Fibroblast of mammary gland (primary cell): ENCODE results near the gene RNF208.

Experiments used
- DNase-seq: peaks from one replicate; pipeline ENCODE4 v3.0.0-alpha.2; 2010; ENCODE audit warnings: low read depth
- H3K4me3 ChIP-seq: 2 replicates; pipeline ENCODE4 v1.5.1; 2011; ENCODE audit warnings: low read depth, mild to moderate bottlenecking, low read length, moderate library complexity; ENCODE audit not compliant: control insufficient read depth
- TF ChIP-seq, protein P1 (sequence below): conservative IDR thresholded peaks from 2 replicates; pipeline ENCODE4 v1.5.1; 2011; ENCODE audit warnings: low read depth, low read length, inconsistent platforms; ENCODE audit not compliant: control insufficient read depth, insufficient read depth

Gene RNF208

DNA sequence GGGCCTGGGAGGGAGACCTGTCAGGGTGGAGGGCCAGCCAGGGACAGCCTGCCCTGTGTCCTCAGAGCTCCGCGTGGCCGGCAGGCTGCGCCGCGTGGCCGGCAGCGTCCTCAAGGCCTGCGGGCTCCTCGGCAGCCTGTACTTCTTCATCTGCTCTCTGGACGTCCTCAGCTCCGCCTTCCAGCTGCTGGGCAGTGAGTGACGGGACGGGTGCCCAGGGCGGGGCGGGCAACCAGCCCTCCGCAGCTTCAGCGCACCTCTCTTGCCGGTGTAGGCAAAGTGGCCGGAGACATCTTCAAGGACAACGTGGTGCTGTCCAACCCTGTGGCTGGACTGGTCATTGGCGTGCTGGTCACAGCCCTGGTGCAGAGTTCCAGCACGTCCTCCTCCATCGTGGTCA lies 10.5 kb upstream of the RNF208 start:
- DNase-seq = no peak
- TF ChIP-seq, protein P1, sequence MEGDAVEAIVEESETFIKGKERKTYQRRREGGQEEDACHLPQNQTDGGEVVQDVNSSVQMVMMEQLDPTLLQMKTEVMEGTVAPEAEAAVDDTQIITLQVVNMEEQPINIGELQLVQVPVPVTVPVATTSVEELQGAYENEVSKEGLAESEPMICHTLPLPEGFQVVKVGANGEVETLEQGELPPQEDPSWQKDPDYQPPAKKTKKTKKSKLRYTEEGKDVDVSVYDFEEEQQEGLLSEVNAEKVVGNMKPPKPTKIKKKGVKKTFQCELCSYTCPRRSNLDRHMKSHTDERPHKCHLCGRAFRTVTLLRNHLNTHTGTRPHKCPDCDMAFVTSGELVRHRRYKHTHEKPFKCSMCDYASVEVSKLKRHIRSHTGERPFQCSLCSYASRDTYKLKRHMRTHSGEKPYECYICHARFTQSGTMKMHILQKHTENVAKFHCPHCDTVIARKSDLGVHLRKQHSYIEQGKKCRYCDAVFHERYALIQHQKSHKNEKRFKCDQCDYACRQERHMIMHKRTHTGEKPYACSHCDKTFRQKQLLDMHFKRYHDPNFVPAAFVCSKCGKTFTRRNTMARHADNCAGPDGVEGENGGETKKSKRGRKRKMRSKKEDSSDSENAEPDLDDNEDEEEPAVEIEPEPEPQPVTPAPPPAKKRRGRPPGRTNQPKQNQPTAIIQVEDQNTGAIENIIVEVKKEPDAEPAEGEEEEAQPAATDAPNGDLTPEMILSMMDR = no peak
- H3K4me3 ChIP-seq = no peak overlapping the region

DNA sequence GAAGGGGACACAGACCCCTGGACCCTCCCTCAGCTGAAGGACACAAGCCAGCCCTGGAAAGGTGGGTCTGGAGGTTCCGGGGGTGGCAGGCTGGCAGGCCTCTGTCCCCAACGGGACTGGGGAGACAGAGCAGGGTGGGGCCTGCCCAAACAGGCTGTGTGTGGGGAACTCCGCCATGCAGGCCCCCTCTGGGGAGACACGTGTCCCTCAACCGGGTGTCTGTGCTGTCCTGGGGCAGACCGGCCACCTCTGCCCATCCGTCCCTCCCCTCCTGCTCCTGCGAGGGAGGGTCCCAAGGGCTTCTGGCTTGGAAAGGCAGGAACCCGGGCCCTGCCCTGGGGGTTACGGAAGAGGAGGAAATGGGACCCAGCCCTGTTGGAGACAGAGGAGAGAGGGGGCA lies 10.1 kb upstream of the RNF208 start:
- no peak overlapping the region for H3K4me3 ChIP-seq
- TF ChIP-seq, protein P1 = no peak
- DNase-seq = no peak

DNA sequence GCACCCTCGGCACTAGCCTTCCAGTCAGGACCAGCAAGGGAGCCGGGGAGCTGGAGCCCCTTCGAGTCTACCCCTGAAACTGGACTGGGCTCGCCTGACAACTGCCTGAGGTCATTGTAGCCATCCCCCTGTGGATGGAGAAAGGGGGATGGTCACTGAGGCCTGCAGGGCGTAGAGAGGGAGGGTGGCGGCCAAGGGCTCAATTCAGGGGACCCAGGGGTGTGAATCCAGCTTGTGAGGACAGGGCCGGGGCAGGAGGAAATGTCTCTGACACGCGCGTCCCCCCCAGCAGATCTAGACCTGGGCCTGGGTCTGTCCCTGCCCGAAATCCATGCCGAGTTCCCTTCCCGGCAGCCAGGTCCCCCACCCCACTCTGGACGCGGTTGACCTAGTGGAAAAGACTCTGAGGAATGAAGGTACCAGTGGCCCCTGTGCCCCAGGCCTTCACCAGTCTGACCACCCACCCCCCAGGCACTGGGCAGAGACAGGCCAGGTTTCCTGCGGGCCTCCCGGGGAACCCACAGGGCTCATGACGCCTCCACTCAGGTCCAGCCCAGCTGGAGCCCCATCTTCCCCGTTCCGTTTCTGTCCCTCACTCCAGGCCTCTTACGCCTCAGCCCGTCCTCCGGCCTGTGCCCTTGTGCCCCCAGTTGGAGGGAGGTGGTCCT lies 9.5 kb upstream of the RNF208 start:
- no peak overlapping the region for H3K4me3 ChIP-seq
- DNase-seq = no peak
- TF ChIP-seq, protein P1 = no peak

DNA sequence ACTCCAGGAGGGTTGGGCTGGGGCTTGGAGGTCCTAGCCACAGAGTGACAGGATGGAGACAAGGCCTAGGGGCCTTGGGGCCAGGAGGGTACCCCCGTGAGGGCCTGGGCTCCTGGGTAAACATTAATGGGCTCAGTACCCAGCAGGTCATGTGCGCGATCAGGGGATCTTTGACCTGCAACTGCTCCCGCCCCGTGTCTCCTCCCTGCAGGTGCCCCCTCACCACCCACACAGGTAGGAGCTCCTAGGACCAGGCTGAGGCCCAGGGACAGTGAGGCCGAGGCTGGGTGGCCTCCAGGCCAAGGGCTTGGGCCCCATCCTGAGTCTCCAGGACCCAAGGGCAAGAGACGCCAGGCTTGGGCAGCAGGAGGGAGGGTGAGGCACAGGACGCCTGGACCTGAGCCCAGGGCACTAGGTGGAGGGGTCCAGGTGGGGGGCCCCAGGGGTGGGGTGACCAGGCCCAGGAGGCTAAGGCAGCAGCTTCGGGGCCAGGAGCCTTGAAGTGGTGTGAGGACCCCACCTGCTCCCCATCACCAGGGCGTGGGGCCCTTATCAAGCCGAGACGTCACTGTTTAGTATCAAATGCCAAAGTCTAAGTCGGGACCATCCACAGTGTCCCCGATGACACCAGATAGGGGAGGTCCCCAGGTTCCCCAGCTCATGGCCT lies 8.8 kb upstream of the RNF208 start, which contains the start of gene SLC34A3:
Gene SLC34A3, plus strand, starts transcription at position 197 of the 667 bp plus-strand sequence. CDS start 802 bp downstream, outside the sequence.
- TF ChIP-seq, protein P1 = no peak
- DNase-seq = no peak
- H3K4me3 ChIP-seq = no peak within 1 kb of the TSS

DNA sequence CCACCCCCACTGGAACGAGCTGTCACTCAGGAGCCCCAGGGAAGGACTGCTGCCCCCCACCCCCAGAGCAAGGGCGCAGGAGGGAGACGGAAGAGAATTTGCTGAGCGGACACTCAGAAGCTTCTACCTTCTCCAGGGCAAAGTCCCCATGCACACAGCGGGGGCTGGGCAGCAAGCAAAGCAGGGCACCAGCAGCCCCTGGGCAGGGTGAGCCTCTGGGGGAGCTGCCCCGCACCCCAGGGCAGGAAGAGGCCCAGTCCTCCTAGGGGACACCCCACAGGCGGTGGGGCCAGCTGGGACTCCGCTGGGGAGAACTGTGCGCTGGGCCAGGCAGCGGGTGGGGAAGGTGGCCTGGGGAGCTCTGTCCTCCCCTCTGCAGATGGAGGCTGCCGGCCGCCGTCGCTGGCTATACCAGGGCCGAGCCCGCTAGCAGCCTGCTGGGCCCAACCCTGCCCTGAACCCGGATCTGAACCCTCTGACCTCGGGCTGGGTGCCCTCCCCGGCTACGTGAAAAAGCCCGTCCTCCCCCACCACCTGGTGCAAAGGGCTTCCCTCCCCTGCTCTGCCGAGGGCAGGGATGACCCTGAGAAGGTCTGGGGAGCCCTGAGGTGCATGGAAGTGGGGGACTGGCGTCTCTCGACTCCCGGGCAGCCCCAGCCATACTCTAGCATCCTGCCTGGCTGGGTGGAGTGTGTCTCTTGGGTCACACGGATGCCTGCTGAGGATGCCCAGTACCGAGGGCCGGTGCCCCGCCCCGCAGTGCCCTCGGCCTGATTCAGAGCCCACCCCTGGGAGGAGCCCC lies 8.1 kb upstream of the RNF208 start:
- TF ChIP-seq, protein P1 = no peak
- DNase-seq = no peak
- no peak overlapping the region for H3K4me3 ChIP-seq

DNA sequence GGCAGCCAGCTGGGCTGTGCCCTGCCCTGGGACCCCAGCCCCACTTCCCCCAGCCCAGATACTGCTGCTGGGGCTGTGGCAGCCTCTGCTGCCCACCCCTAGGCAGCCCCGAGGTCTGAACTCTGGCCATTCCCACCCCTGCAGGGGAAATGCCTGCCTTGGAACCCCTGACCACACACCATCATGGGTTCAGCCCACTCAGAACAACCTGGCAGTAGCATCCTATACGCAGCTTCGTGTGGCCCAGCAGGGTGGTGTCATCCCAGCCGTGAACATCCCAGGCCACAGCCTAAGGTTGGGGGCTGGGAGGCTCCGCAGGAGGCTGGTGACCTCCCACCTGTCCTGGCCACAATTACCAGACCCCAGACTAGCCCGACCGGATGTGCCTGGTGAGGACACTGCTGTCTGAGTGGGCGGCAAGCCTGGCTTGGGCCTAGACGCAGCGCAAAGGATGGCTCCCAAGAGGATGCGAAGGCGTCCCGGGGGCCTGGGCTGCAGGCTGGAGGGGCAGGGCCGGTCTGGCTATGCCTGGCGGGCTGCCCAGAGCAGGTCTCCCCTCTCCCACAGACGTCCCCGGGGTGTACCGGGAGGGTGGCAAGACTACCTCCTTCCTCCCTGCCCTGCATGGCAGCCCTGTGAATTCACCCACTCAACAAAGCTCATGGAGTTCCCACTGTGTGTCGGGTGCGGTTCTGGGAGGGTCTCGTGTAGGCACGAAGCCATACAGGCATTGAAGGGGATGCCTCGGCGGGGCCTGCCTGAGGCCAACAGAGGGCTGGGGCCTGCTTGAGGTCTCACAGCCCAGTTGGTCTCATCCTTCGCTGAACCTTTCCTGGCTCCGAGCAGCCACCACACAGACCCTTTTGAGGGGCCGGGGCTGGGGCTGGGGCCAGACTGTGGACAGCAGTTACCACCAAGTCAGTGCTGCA lies 7.2 kb upstream of the RNF208 start:
- TF ChIP-seq, protein P1 = no peak
- no peak for DNase-seq
- H3K4me3 ChIP-seq = no peak overlapping the region
